ENCODE measurements around the gene TPO. TPM values are rescaled to one million over a fixed set of nuclear protein-coding genes. Genes with fewer than 3 reads are reported as not detected.

TPO gene
- total RNA-seq, 1 experiment from 2014 or later: not detected

GRCh38 chr2:1455466-1455865 lies 42.2 kb downstream of the TPO start:
- no peak for TF ChIP-seq CTCF (conservative IDR thresholded peaks at IDR 0.05)
- no peaks in the 10 kb centered on the region for H3K4me1 ChIP-seq (ENCODE audit: insufficient read depth, low read length)
- no peak overlapping the region for H2BK5ac ChIP-seq (ENCODE audit: insufficient read length, low read length)
- H3K9ac ChIP-seq (ENCODE audit: extremely low read depth, insufficient read length, low read length): no peak overlapping the region
- no peak overlapping the region for H3K14ac ChIP-seq (ENCODE audit: insufficient read depth, low read length)
- no peak overlapping the region for H3K18ac ChIP-seq (ENCODE audit: insufficient read length, low read depth, low read length)
- no peak overlapping the region for H4K91ac ChIP-seq (ENCODE audit: insufficient read length, low read depth, low read length)
- H2BK12ac ChIP-seq (ENCODE audit: insufficient read length, low read depth, low read length): no peak overlapping the region
- no peak overlapping the region for H3K27ac ChIP-seq (ENCODE audit: insufficient read length, low read depth, low read length)
- H4K5ac ChIP-seq (ENCODE audit: insufficient read length, low read depth, low read length): no peak overlapping the region
- H2AK5ac ChIP-seq (ENCODE audit: insufficient read length, low read length): no peak overlapping the region
- no peak overlapping the region for H2BK20ac ChIP-seq (ENCODE audit: low read depth, low read length, poor library complexity, severe bottlenecking)
- H3K4me3 Mint-ChIP-seq: no peak overlapping the region
- H3K4me1 Mint-ChIP-seq: peaks cover under 1 to 1% of the 10 kb centered on the region in 2 experiments; a peak in 2 of 4 replicates
- H2BK15ac ChIP-seq (ENCODE audit: low read depth, low read length): no peak overlapping the region
- H3K23ac ChIP-seq (ENCODE audit: insufficient read length, low read depth, low read length): no peak overlapping the region
- H3K56ac ChIP-seq (ENCODE audit: insufficient read length, low read depth, low read length): no peak overlapping the region
- no peaks in the 10 kb centered on the region for H3K23me2 ChIP-seq (ENCODE audit: insufficient read length, low read depth, low read length, poor library complexity, severe bottlenecking)
- H3K36me3 Mint-ChIP-seq (ENCODE audit: insufficient read depth in 1 of 3, low read depth in 3 of 3): 0 out of 7 replicates have a peak, but pooled peaks cover 0 to 6% (median 0%) of the 10 kb centered on the region in 3 experiments
- no peaks in the 10 kb centered on the region for H3K79me2 ChIP-seq (ENCODE audit: insufficient read depth, low read length)
- no peaks in the 10 kb centered on the region for H3K79me1 ChIP-seq (ENCODE audit: insufficient read depth, low read depth, low read length, poor library complexity, severe bottlenecking)
- no peak overlapping the region for H4K8ac ChIP-seq (replicated peaks; ENCODE audit: insufficient read length, low read depth, low read length)
- H3K4ac ChIP-seq (ENCODE audit: low read depth, low read length): no peak overlapping the region
- no peak for DNase-seq
- peaks cover 3 to 8% of the 10 kb centered on the region in 2 experiments; a peak in 3 of 5 replicates for H3K9me3 Mint-ChIP-seq
- peaks cover 7% of the 10 kb centered on the region for H3K27me3 Mint-ChIP-seq (ENCODE audit: low read depth)
- H3K9me3 ChIP-seq (ENCODE audit: control insufficient read depth, low read depth, low read length): no peaks in the 10 kb centered on the region
- no peak overlapping the region for H3T11ph ChIP-seq (ENCODE audit: low read length)
- no peak overlapping the region for H3K4me2 ChIP-seq (ENCODE audit: insufficient read depth, insufficient read length, low read length)
- H3K27ac Mint-ChIP-seq: no peak overlapping the region
- H4K20me1 ChIP-seq (ENCODE audit: control insufficient read depth, insufficient read depth, insufficient read length): no peaks in the 10 kb centered on the region
- no peak overlapping the region for H2AFZ ChIP-seq (ENCODE audit: low read length)
- no peaks in the 10 kb centered on the region for H3K27me3 ChIP-seq (ENCODE audit: insufficient read depth, low read length)
- H2BK120ac ChIP-seq (ENCODE audit: low read depth, low read length, poor library complexity, severe bottlenecking): no peak overlapping the region
- no CpG with 5 or more reads among the region's 6 CpGs for WGBS (ENCODE audit: extremely low coverage, insufficient read length, low lambda C conversion rate)

Data from H9 (cell line).